H1 (cell line): ENCODE results near the gene FIS1. TPM values are rescaled to one million over a fixed set of nuclear protein-coding genes. Genes with fewer than 3 reads are reported as not detected.

Experiments used
- CTCF ChIA-PET: fragments of 300-600 bp; sonication (Branson Sonifier 250); formaldehyde crosslinking; loops from one replicate; lab custom pipeline; 2021; ENCODE audit not compliant: partially characterized antibody; lab: Charles Lee
- POLR2A ChIA-PET: fragments of 300-600 bp; sonication (Branson Sonifier 250); formaldehyde crosslinking; loops from one replicate; lab custom pipeline; 2021; ENCODE audit warnings: inconsistent platforms; ENCODE audit not compliant: partially characterized antibody; lab: Charles Lee
- DNase-seq, 2 experiments: peaks; one replicate each; pipeline versions ENCODE4 v3.0.0 to v3.0.0-alpha.2; 2010 to 2022; ENCODE audit warnings: low spot score in 2 of 2, low read depth in 1 of 2, mixed read lengths in 1 of 2
- FAIRE-seq: peaks from 2 replicates; lab custom pipeline; 2011; peaks lifted over from hg19 to GRCh38; lab: Jason Lieb, UNC
- H2AFZ ChIP-seq: 2 replicates; pipeline ENCODE4 v1.8.1; 2012; ENCODE audit warnings: low read length, inconsistent platforms
- H2AK5ac ChIP-seq: 2 replicates; pipeline ENCODE4 v1.6.1; 2013; ENCODE audit warnings: low read depth, low read length
- H2BK120ac ChIP-seq: replicated peaks from 2 replicates; pipeline ENCODE3; 2013; ENCODE audit warnings: low read depth, low read length, inconsistent platforms
- H2BK12ac ChIP-seq: 2 replicates; pipeline ENCODE4 v1.6.1; 2013; ENCODE audit warnings: low read depth, low read length
- H2BK15ac ChIP-seq: 2 replicates; pipeline ENCODE4 v1.6.1; 2013; ENCODE audit warnings: low read length
- H2BK20ac ChIP-seq: 2 replicates; pipeline ENCODE4 v1.6.1; 2013; ENCODE audit warnings: low read length
- H2BK5ac ChIP-seq: 2 replicates; pipeline ENCODE4 v1.6.1; 2013; ENCODE audit warnings: low read depth, low read length
- H3K14ac ChIP-seq: 2 replicates; pipeline ENCODE4 v1.6.1; 2013; ENCODE audit warnings: inconsistent platforms; ENCODE audit not compliant: insufficient read length
- H3K18ac ChIP-seq: 2 replicates; pipeline ENCODE4 v1.6.1; 2013; ENCODE audit warnings: low read length; ENCODE audit errors: extremely low read depth
- H3K23ac ChIP-seq: 2 replicates; pipeline ENCODE4 v1.6.1; 2013; ENCODE audit warnings: inconsistent platforms; ENCODE audit not compliant: insufficient read length
- H3K23me2 ChIP-seq: 2 replicates; pipeline ENCODE4 v1.6.1; 2013; ENCODE audit warnings: low read depth, low read length
- H3K27ac ChIP-seq: 2 replicates; pipeline ENCODE4 v1.6.1; 2011; ENCODE audit warnings: low read depth, low read length, inconsistent platforms
- H3K27me3 ChIP-seq, 4 experiments: replicated peaks in 1 of 4; 1 replicate in 1 of 4; 2 replicates in 3 of 4; pipeline versions ENCODE4 v1.6.1 to v1.8.1; 2011 to 2013; ENCODE audit warnings: low read length in 3 of 4, mild to moderate bottlenecking in 3 of 4, inconsistent platforms in 2 of 4, mixed read lengths in 2 of 4, moderate library complexity in 1 of 4; ENCODE audit not compliant: control insufficient read depth in 3 of 4, insufficient read depth in 3 of 4; ENCODE audit errors: extremely low read depth in 1 of 4
- H3K36me3 ChIP-seq, 4 experiments: 2 replicates each; pipeline versions ENCODE4 v1.6.1 to v1.8.1; 2011 to 2013; ENCODE audit warnings: mild to moderate bottlenecking in 4 of 4, low read length in 3 of 4, moderate library complexity in 2 of 4, control low read depth in 1 of 4, inconsistent platforms in 1 of 4; ENCODE audit not compliant: insufficient read depth in 4 of 4, control insufficient read depth in 2 of 4
- H3K4ac ChIP-seq: replicated peaks from 2 replicates; pipeline ENCODE3; 2013; ENCODE audit warnings: low read length, low read depth, mixed read lengths, inconsistent platforms; ENCODE audit not compliant: insufficient read length
- H3K4me1 ChIP-seq, 4 experiments: replicated peaks in 1 of 4; 1 replicate in 1 of 4; 2 replicates in 3 of 4; pipeline versions ENCODE4 v1.6.1 to v1.8.1; 2011 to 2013; ENCODE audit warnings: low read length in 3 of 4, inconsistent platforms in 2 of 4, mixed read lengths in 1 of 4; ENCODE audit not compliant: insufficient read depth in 4 of 4, control insufficient read depth in 3 of 4
- H3K4me2 ChIP-seq, 2 experiments: 2 replicates each; pipeline versions ENCODE4 v1.6.1 to v1.8.1; 2011 to 2013; ENCODE audit warnings: low read depth in 2 of 2, low read length in 2 of 2, control low read depth in 1 of 2, inconsistent platforms in 1 of 2, mild to moderate bottlenecking in 1 of 2; ENCODE audit not compliant: insufficient read depth in 1 of 2
- H3K4me3 ChIP-seq, 4 experiments: fragments of 200-600, 300-600 bp in 1 of 4; sonication (generic), shearing (Covaris generic), sonication (Bioruptor Twin) in 1 of 4; 2 replicates each; pipeline versions ENCODE4 v1.5.1 to v1.8.1; 2011 to 2016; ENCODE audit warnings: low read length in 4 of 4, low read depth in 3 of 4, control low read depth in 2 of 4, inconsistent platforms in 2 of 4, mild to moderate bottlenecking in 2 of 4, mixed read lengths in 1 of 4, moderate library complexity in 1 of 4; ENCODE audit not compliant: insufficient read depth in 2 of 4; ENCODE audit errors: extremely low read depth in 1 of 4
- H3K56ac ChIP-seq: replicated peaks from 2 replicates; pipeline ENCODE3; 2013; ENCODE audit warnings: low read depth, mild to moderate bottlenecking, mixed read lengths, low read length, inconsistent platforms; ENCODE audit not compliant: insufficient read length
- H3K79me1 ChIP-seq: 2 replicates; pipeline ENCODE4 v1.6.1; 2013; ENCODE audit warnings: low read depth, low read length, control low read depth
- H3K79me2 ChIP-seq, 2 experiments: 2 replicates each; pipeline versions ENCODE4 v1.6.1 to v1.8.1; 2012 to 2013; ENCODE audit warnings: low read length in 2 of 2, mild to moderate bottlenecking in 2 of 2, inconsistent platforms in 1 of 2; ENCODE audit not compliant: insufficient read depth in 2 of 2, control insufficient read depth in 1 of 2
- H3K9ac ChIP-seq, 4 experiments: replicated peaks in 1 of 4; 1 replicate in 1 of 4; 2 replicates in 3 of 4; pipeline versions ENCODE4 v1.6.1 to v1.8.1; 2011 to 2013; ENCODE audit warnings: low read depth in 3 of 4, low read length in 3 of 4, control low read depth in 2 of 4, mild to moderate bottlenecking in 2 of 4, moderate library complexity in 2 of 4, inconsistent platforms in 1 of 4; ENCODE audit errors: extremely low read depth in 1 of 4
- H3K9me3 ChIP-seq, 2 experiments: 2 replicates each; pipeline versions ENCODE4 v1.6.1 to v1.8.1; 2012 to 2013; ENCODE audit warnings: mild to moderate bottlenecking in 2 of 2, moderate library complexity in 2 of 2, control low read depth in 1 of 2, inconsistent platforms in 1 of 2, low read depth in 1 of 2, low read length in 1 of 2, mixed read lengths in 1 of 2; ENCODE audit not compliant: insufficient read depth in 2 of 2
- H4K20me1 ChIP-seq, 2 experiments: replicated peaks in 1 of 2; 2 replicates each; pipeline versions ENCODE3 to v1.8.1; 2011 to 2013; ENCODE audit warnings: inconsistent platforms in 2 of 2, low read length in 2 of 2, mild to moderate bottlenecking in 1 of 2; ENCODE audit not compliant: insufficient read depth in 2 of 2, control insufficient read depth in 1 of 2
- H4K5ac ChIP-seq: 2 replicates; pipeline ENCODE4 v1.6.1; 2013; ENCODE audit warnings: low read length, low read depth, mixed read lengths, inconsistent platforms; ENCODE audit not compliant: insufficient read length
- H4K8ac ChIP-seq: 2 replicates; pipeline ENCODE4 v1.8.0; 2013; ENCODE audit warnings: mild to moderate bottlenecking, moderate library complexity, low read length, inconsistent platforms; ENCODE audit not compliant: insufficient read depth; ENCODE audit errors: extremely low read depth
- H4K91ac ChIP-seq: replicated peaks from 2 replicates; pipeline ENCODE3; 2013; ENCODE audit warnings: low read length, mixed read lengths, inconsistent platforms; ENCODE audit not compliant: insufficient read length
- ATF2 ChIP-seq: IDR thresholded peaks from 2 replicates; pipeline ENCODE4 v1.6.1; 2012; ENCODE audit warnings: low read length, inconsistent platforms
- CBX8 ChIP-seq: fragments of 300-800, 300-1000 bp; sonication (generic); IDR thresholded peaks from 2 replicates; pipeline ENCODE4 v1.7.1; 2016; ENCODE audit warnings: low read depth, low read length, borderline replicate concordance
- SP2 ChIP-seq: IDR thresholded peaks from 2 replicates; pipeline ENCODE4 v1.6.1; 2012; ENCODE audit warnings: mild to moderate bottlenecking, low read length, inconsistent platforms
- TCF12 ChIP-seq: IDR thresholded peaks from 2 replicates; pipeline ENCODE4 v1.6.1; 2011; ENCODE audit warnings: low read depth, mild to moderate bottlenecking, low read length
- WGBS, 2 experiments: shearing (Covaris generic) in 1 of 2; methylation state at CpG; one replicate each; pipeline versions ENCODE4 v1.1.6 to v1.1.7; 2013 to 2015; ENCODE audit warnings: low lambda C conversion rate in 2 of 2, mixed read lengths in 2 of 2, inconsistent platforms in 1 of 2, low coverage in 1 of 2, missing lambda C conversion rate in 1 of 2; ENCODE audit not compliant: insufficient replicate concordance in 2 of 2, insufficient coverage in 1 of 2, insufficient read length in 1 of 2; ENCODE audit errors: extremely low coverage in 1 of 2, missing lambda C conversion rate in 1 of 2; 5-methylcytosine and 5-hydroxymethylcytosine counted together
- long read RNA-seq, 2 experiments: library from RNA in 1 of 2; library from capped mRNA in 1 of 2; stranded (forward); transcript quantifications; one replicate each; pipeline ENCODE4 v2.0.0, GENCODE V29; 2021; ENCODE audit warnings: inconsistent platforms in 1 of 2
- polyA minus RNA-seq, 3 experiments: library from RNA; depleted of rRNA, polyadenylated mRNA; stranded (reverse); fragments of >200 nt; gene quantifications; 1 replicate in 2 of 3; 2 replicates in 1 of 3; pipeline ENCODE4 v1.2.3, GENCODE V29; 2011
- polyA plus RNA-seq, 7 experiments: library from polyadenylated mRNA; depleted of rRNA in 3 of 7; stranded (reverse) in 5 of 7; unstranded in 2 of 7; fragments of >200 nt in 5 of 7; fragments of 200-250 nt in 2 of 7; gene quantifications; 1 replicate in 5 of 7; 2 replicates in 1 of 7; 4 replicates in 1 of 7; pipeline versions ENCODE4 v1.2.1 to v1.2.3, GENCODE V29; 2011 to 2013; ENCODE audit warnings: missing spikeins in 2 of 7, mixed read lengths in 2 of 7
- total RNA-seq: library from RNA; stranded (reverse); fragmentation: NEBNext Ultra II Directional; extraction: Animal tissue kit (Norgen Biotek cat#: 25700); gene quantifications from 2 replicates; pipeline ENCODE4 v1.2.1, GENCODE V29; 2021

FIS1 gene
- total RNA-seq: 122 and 128 TPM in 2 replicates
- polyA plus RNA-seq (2011; rRNA removed): 195 and 246 TPM in 2 replicates
- polyA plus RNA-seq (2011; cell fraction: cytosol; rRNA removed): 294 TPM
- 158 TPM for polyA plus RNA-seq (2011; cell fraction: nucleus; rRNA removed)
- polyA plus RNA-seq (2012, experiment 1 of 2): 116 to 183 TPM (median 179 TPM) in 4 replicates
- polyA plus RNA-seq (2012, experiment 2 of 2): 229 TPM
- polyA plus RNA-seq (2013, experiment 1 of 2): 101 TPM
- polyA plus RNA-seq (2013, experiment 2 of 2): 103 TPM
- 58.6 and 63.0 TPM in 2 replicates for polyA minus RNA-seq (2011; rRNA and poly(A)+ RNA removed)
- 42.5 TPM for polyA minus RNA-seq (2011; cell fraction: cytosol; rRNA and poly(A)+ RNA removed)
- 30.6 TPM for polyA minus RNA-seq (2011; cell fraction: nucleus; rRNA and poly(A)+ RNA removed)
- long read RNA-seq, experiment 1, transcript FIS1-201 (5 exons, 734 nt): major isoform, 25 of 57 reads
- long read RNA-seq, experiment 1, partial matches to known transcripts: 20 of 57 reads
- long read RNA-seq, experiment 1, other reads (novel, unspliced or antisense): 7 of 57 reads
- long read RNA-seq, experiment 2, transcript FIS1-207 (4 exons, 915 nt): minor isoform, 12 of 37 reads
- long read RNA-seq, experiment 2, transcript FIS1-201 (5 exons, 734 nt): major isoform, 18 of 37 reads
- long read RNA-seq, experiment 2, partial matches to known transcripts: 1 of 37 reads
- long read RNA-seq, experiment 2, other reads (novel, unspliced or antisense): 4 of 37 reads

DNA sequence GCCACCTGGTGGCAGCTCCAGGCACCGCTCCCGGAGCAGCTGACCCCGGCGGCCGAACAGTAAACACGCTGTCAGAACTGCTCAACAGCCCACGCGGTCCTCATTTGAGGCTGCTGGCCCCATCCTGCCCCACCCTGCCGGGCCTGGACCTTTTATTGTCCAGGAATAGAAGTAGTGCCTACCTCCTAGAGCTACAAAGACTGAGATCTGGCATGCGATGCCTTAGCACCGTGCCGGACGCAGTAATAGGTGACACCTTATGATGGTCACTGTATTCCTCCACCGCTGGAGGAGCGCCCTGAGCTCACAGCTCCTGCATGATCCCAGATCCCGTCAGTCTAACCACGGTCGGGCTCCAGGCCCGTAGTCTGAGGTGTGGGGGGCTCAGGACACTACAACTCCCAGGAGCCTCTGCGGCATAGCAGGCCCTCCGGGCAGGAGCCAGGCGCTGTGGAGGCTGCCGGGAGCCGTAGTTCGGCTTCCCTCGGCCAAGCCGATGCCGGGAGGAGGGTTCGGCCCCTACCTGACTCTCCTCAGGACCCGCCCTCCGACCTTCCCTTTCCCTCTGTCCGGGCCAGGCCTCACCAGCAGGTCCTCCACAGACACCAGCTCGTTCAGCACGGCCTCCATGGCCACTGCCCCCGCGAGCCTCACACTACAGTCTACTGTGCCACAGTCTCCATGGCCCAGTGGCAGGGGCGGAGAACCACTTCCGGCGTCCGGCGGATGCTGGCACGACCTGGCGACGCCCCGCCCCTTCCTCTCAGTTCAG lies at the start of gene FIS1:
Gene FIS1 (minus strand): TSS at position 707 of the 772 bp plus-strand sequence. CDS start 77 bp downstream, at position 630.
- peaks cover 9% of the 10 kb centered on the region for H3K23me2 ChIP-seq
- H3K9me3 ChIP-seq: no peaks in the 10 kb centered on the region
- no peaks in the 10 kb centered on the region for H3K27me3 ChIP-seq
- no peak within 1 kb of the TSS for H3K14ac ChIP-seq
- peak within 1 kb of the TSS; percentile 44; the same call in 1 of the 2 replicates for H2BK12ac ChIP-seq
- peak within 1 kb of the TSS in 3 of 4 experiments; percentile 57 to 63 (median 63); a peak in 6 of 7 replicates for H3K9ac ChIP-seq
- H3K4ac ChIP-seq: peak within 1 kb of the TSS; percentile 40
- no peak within 1 kb of the TSS for H2BK120ac ChIP-seq
- ChIA-PET CTCF (interaction anchor here (0.7 to 8.2 kb wide), 40 partner anchors 8 to 350 kb away, joined by 3 to 79 read pairs (median 5); partner anchors contain the start of genes MOGAT3, PLOD3, TRIM56 and VGF), POLR2A (interaction anchor here (0.7 to 4.0 kb wide), 21 partner anchors 7 to 330 kb away, joined by 3 to 28 read pairs (median 4); partner anchors contain the start of genes AP1S1, CLDN15, PLOD3 and ZNHIT1)
- H3K4me3 ChIP-seq: peak within 1 kb of the TSS; percentile 80 to 99 (median 98)
- H3K4me2 ChIP-seq: peak within 1 kb of the TSS; percentile 65 to 99
- FAIRE-seq (no peak), DNase-seq (peak; percentile 76 to 98)
- peak within 1 kb of the TSS; percentile 52 for H3K56ac ChIP-seq
- peaks cover 10% of the 10 kb centered on the region for H3K79me1 ChIP-seq
- H2AK5ac ChIP-seq: no peak within 1 kb of the TSS; the same call in 1 of the 2 replicates
- WGBS, 2 experiments: 3% methylated on average over 45 of the region's 45 CpGs; no CpG with 5 or more reads in 1 of the 2 experiments
- H2BK5ac ChIP-seq: peak within 1 kb of the TSS; percentile 97
- H2BK15ac ChIP-seq: 0 out of 2 replicates have a peak within 1 kb of the TSS, but pooled peaks have one; percentile 95
- H3K18ac ChIP-seq: peak within 1 kb of the TSS; percentile 99
- peaks cover 0 to 4% (median 0%) of the 10 kb centered on the region in 4 experiments; a peak in 2 of 8 replicates for H3K36me3 ChIP-seq
- H2BK20ac ChIP-seq: no peak within 1 kb of the TSS
- H4K5ac ChIP-seq: peak within 1 kb of the TSS; percentile 97
- peaks cover 0 to 39% of the 10 kb centered on the region in 2 experiments; a peak in 1 of 4 replicates for H3K79me2 ChIP-seq
- H4K8ac ChIP-seq: peak within 1 kb of the TSS; percentile 88
- H2AFZ ChIP-seq: peak within 1 kb of the TSS; percentile 63; the same call in 1 of the 2 replicates
- no peak within 1 kb of the TSS for H3K23ac ChIP-seq
- peak within 1 kb of the TSS; percentile 31 for H4K91ac ChIP-seq
- peak within 1 kb of the TSS; percentile 61; the same call in 1 of the 2 replicates for H3K27ac ChIP-seq
- peaks cover 0 to 5% of the 10 kb centered on the region in 2 experiments for H4K20me1 ChIP-seq
- peaks cover 0 to 6% (median 3%) of the 10 kb centered on the region in 4 experiments; a peak in 5 of 7 replicates for H3K4me1 ChIP-seq
- TF ChIP-seq SP2: no peak
- no peak for TF ChIP-seq ATF2
- 0 out of 2 replicates have a peak, but pooled peaks have one; percentile 51 for TF ChIP-seq TCF12
- TF ChIP-seq CBX8: no peak
